HG02840 (cell line): Measurements from ENCODE around the gene COL23A1.

Experiments used
- ATAC-seq: cut with Tn5 transposase; IDR thresholded peaks from one replicate; pipeline ENCODE4 v1.9.1; 2021; ENCODE audit warnings: mild to moderate bottlenecking, moderate library complexity, moderate number of reproducible peaks; ENCODE audit not compliant: unreplicated experiment, low FRiP score

The COL23A1 gene

DNA sequence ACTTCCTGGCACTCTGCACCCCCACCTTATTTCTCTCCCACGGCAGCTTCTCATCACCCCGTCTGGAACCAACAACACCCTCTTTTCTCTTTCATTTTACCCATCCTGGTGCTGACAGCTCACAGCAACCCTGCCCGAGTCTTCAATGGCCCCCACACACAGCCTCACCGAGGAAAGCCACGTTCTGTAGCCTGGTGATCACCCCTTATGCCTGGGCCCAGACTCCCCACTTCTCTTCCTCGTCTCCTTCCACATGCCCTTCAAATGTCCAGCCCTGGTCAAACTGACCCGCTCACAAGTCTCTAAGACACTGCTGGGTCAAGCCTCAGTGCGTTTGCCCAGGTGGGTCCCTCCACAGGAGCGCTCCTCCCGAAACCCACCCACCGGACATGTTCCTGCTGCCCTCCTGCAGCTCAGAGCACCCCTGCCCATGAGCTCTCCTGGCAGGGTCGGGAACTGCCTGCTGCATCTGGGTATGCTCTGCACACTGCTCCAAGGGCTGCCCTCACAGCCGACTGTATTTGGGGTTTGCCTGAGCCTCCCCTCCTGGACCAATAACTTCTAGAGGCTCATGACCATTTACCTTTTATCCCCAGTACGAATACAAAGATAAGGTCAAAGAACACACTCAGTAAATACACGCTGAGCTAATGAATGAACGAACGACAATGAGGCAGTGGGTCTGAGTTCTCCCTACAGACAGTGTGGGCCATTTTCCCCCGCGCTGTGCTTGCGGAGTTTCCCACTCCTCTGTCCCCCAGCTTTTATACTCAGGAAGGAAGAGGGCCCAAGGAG, 202.9 kb downstream of the COL23A1 start:
- no peak for ATAC-seq

DNA sequence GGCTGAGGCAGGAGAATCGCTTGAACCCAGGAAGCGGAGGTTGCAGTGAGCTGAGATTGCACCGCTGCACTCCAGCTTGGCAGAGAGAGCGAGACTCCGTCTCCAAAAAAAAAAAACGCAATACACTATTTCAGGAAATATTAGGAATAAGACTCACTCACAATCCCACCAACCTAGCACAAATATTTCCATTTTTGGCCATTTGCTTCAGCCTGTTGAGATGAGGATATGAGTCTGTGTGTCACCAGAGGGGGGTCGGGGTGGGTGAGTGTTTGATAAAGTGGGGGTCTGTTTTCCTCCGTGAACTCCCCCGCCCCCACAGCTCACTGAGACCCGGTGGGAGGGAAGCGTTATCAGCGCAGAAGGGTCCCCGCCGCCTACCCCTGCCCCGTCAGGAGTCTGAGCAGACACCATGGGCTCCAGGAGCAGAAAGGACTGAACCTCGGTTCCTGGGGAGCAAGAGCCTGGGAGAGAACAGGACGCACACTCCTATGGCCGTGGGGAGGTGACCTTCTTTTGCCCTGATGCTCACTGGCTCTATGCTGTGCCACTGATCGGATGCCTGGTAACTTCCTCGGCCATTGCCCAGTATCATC, 203.8 kb downstream of the COL23A1 start:
- ATAC-seq, result no peak

DNA sequence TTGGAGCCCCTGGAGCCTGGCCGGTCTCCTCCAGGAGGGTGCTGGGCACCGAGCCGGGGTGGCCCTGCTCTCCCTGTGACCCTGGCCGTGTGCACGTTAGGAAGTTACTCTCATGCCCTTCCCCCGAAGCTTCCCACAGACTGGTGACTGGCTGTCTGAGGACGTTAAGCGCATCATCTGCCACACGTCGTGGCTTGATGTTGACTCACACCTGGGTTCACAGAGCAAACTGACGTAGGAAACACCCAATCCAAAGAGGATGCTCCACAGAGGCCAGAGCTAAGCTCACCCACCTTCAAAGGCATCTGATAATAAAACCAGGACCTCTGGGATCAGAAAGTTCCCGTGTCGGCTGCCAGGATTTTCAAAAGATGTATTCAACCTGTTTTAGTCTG, 204.7 kb downstream of the COL23A1 start:
- ATAC-seq, result no peak

DNA sequence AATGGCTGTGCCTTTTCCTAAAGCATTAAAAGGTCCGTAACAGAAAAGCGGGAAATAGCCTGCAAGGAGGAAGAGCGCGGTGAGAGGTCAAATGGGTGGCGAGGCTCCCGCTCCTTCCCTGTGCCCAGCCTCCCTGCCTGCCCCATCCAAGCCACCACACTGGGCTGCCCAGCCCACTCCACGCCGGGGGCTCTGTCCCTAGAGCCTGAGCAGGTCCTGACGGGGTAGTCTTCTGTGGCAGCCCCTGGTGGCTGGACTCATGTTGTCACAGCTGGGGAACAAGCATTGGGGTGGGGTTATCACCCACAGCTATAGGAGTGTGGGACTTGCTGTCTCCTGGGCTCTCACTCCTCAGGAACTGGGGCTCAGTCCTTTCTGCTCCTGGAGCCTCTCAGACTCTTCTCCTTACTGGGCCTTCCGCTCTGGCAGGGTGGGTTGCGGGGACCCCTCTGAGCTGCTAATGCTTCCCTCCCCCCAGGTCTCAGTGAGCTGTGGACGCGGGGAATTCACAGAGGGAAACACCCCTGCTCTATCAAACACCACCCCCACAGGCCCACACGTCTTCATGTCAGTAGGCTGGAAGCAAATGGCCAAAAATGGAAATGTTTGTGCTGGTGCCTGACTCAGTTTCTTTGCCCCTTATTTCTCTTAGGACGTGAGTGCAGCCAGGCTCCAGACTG, 205.2 kb downstream of the COL23A1 start:
- ATAC-seq, result no peak

DNA sequence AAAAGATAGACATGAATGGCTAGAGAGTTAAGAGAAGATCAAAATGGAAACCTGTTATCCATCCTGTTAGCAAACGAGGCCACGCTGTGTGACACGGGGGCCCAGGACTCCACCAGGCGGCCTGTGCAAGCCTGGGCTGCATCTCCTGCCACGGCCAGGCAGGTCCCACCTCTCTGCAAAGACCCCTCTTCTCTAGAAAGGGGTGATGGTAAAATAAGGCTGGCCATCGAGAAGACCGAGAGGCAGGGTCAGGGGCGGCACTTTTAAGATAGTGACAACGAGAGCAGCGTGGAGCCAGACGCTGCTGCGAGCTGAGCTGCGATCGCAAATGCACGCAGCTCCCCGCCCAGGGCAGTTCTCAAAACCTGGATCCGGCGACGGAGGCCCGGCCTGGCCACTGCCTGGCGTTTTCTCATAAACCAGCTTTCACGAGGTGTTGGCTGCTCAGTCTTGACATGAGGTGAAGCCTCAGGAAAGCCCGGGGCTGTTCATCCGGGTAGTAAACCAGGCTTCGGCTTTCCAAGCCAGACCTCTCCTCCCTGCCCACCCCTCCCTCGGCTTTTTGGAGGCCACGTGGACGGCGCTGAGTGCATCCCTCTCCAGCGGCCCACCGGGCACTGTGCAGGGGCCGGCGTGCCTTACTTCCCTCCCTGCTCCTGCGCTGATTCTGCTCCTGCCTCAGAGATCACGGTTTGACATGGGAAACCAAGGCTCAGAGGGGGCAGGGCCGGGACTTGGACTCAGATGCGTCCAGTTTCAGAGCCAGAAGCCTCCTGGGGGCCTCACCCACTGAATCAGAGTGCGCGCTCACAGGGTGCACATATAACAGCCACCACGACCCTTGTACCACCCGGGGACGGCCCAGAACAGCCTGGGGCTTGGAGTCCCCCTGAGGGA, 206.0 kb downstream of the COL23A1 start:
- ATAC-seq, result no peak

DNA sequence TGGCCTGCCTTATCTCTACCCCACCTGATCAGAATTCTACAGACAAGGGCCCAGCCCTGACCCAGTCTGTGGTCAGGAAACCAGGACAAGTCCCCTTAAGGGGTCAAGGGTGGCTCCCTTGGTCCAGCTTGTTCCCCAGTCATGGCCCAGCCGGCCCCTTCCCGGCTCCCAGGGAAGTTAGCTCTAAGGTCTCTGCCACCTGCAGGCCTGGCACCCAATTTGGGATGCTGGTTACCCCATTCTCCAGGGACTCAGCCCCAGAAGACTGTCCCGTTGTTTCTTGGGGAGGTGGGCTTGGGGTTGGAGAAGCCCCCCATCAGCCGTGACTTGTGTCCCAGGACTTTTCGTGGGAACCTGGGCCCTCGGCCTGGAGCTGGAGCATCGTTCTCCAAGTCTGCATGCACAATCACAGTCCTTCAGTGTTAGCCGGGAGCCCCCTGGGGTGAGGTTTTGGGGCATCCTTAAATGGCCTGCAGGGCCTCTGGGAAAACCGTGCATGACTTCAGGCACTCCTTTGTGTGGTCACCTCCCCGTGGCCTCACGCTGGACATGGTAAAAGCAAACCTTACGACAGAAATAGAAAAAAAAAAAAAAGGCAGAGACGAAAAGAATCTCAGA, 206.8 kb downstream of the COL23A1 start:
- ATAC-seq, result no peak

DNA sequence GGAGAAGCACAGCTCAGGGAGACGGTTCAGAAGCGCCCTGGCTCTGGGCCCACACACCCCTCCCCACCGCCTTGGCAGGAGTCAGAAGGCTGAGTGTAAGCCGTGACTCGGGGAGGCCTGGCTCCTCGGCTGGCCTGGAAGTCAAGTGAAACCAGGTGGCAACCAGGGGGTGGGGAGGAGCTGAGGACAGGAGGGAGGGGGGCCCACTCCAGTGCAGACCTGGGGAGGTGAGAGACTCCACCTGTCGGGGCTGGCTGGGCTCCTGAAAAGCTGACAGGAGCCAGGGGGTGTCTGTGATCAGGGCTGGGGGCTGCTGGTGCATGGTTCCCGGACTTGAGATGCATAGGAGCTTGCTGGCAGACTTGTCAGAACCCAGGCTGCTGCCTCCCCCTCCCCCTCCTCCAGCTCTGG, 207.4 kb downstream of the COL23A1 start:
- ATAC-seq, result no peak

DNA sequence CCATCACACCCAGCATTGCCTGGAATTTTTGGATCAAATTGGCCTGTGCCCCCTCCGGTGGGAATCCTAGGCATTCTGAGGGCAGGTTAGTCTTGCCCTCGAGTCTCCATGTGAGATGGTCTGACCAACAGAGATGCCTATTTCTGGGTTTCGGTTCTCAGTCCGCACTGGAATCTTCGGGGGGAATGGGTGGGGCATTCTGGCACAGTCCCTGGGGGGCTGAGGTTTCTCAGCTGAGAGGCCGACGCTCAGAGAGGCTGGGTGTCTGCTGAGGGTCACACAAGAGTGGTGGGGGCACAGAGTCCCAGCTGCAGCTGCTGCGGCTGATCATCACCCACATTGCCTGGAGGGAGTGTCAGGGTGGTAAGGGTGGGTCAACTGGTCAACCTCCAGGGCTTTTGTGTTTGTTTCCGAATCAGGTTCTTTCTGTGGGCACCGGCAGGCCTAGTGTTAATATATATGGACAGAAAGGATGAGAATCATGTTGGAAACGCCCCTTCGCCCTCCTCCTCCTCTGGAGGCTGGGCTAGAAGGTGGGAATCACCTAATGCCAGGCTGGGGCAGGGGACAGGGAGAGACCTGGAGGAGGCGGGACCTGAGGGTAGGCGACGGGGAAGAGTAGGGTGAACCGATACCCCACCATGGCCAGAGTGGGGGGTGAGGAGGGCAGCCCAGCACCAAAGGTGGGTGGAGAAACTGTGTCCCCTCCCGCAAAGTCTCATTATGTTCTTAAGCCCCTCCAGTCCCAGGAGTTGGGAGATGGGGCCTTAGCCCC, 208.1 kb downstream of the COL23A1 start:
- no peak for ATAC-seq

DNA sequence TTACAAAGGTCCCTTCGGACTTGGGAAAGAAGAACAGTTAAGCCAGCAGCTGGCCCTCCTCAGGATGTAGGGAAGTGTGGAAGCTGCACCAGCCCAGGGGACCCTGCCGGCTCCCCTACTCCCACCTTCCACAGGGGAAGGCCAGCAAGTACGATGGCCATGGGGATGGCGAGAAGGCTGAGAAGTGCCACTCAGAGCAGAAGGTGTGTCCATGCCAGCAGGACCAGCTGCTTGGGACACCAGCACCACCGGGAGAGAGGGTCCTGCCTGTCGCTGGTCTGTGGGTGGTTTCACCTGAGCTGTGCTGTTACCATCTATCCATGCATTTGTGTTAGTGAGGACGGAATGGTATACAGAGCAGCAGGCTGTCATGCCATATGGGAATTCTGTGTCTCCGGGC, 209.0 kb downstream of the COL23A1 start:
- ATAC-seq, result no peak

DNA sequence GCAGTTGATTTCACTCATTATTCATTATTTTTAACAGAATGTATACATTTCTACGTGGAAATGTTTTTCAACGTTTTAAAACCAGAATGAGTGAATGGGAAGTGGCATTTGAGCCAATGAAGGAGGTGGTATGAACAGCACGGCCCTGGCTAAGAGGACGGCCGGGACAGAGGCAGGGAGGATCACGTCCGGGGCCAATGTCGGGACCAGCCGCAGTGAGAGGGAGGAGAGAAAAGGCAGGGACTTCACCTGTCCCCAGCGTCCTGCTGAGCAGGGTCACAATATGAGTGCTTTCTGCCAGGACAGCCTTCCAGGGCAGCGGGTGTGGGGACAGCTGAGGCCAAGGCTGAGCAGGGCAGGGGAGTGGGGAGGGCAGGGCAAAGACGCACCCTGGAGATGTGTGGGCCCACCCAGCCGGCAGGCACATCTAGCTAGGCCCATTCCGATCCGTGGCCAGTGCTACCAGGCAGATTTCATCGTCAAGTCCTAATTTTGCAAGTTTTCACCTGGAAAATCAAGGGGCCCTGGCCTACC, 209.6 kb downstream of the COL23A1 start:
- no peak for ATAC-seq

DNA sequence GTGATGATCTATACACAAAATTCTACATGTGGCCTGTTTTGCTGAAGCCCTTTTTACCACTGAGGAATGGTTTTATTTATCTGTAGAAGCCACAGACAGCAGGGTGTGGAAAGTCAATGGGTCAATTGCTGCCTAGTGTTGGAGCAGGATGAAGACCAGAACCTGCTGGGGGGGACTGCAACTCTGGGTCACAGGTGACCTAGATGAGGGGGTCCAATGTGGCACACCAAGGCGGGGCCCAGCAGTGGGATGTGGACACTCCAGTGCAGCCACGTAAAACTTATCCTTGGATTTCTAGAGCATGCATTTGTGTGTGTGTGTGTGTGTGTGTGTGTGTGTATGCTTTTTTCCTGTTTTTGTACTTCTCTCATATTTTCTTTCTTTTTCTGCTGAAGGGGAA, 210.1 kb downstream of the COL23A1 start:
- ATAC-seq, result no peak

DNA sequence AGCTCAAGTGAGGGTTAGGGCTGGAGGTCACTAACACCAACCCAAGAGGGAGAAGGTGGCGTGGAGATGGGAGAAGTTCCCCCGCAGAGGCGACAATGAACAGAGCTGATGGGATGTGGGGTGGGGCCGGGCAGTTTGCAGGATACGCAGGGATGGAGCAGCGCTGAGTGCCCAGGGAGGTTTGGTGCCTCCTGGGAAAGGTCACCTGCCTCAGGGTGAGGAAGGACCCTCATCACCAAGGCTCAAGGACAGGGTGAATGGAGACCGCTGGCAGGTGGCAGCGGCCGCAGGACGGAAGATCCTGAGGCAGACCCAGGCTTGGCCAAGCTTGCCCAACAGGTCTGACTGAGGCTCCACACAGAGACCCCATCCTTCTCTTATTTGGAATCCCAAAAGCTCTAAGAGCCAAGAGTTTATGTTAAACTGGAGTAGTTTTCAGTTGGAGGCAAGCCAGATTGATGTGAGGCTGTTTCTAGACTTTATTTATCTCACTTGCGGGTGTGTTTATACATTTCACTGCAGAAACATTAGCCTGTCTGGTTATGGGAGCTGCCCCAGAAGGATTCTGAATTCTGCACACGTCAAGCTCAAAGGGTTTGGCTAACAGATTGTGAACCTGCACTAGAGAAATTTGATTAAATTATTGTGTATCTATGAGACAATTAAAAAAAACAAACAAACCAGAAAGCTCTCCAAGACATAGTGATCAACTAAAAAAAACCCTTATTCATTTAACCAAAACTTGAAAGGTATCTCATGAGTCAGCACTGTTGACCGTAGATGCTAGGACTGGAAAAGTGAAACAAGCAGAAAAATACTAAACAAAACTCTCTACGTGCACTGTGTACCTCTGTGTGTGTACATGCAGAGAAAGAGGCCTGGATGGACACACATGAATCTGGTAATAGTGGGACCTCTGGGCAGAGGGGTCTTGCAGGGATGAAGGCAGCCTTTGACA, 211.4 kb downstream of the COL23A1 start:
- no peak for ATAC-seq

DNA sequence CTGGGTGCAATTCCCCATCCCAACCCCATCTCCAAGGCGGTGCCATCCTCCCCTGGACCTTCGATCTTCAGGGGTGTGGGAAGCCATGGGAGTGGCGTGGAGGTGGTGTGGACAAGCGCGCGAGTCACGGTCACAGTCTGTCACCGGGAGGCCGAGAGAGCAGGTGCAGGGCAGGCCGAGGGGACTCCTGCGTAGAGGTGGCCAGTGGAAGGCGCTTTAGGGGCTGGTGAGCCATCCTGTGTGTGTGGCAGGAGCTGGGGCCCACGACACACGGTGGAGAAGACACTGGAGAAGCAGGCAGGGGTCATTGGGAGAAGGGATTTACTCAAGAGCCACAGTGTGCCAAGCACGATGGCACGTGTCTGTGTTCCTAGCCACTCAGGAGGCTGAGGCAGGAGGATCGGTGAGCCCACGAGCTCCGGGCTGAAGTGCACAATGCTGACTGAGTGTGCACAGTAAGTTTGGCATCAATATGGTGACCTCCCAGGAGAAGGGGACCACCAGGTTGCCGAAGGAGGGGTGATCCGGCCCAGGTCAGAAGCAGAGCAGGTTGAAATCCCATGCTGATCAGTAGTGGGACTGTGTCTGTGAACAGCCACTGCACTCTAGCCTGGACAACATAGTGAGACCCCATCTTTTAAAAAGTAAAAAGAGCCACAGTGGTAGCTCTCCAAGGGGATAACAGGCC, 212.5 kb downstream of the COL23A1 start:
- ATAC-seq, result no peak

DNA sequence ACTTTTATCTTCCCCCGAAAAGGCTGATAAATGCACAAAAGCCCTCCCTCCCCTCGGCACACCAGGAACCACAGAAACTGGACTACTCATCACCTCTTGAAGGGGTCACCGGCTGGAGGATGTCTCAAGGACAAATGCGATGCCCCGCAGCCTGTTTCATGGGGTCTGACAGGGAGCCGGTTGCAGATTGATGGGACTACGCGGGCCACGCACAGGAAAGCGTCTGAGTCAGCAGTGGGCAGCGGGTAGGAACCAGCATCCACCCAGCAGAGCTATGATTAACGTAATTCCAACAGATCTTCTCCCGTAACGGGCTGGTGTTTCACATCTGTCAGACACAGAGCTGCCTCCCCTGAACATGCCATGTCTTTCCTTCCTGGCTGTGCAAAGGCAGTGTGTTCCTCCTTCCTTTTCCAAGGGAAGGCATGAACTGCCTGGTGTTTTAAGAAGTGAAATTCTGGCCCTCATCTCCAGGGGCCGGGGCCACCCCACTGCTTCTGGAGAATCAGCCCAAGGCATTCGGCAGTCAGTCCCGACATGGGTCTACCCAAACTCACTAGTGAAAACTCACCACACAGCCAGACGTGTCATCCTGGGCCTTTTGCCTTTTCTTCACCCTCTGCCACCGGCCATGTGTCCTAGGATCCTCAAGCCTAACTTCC, 213.1 kb downstream of the COL23A1 start:
- no peak for ATAC-seq

DNA sequence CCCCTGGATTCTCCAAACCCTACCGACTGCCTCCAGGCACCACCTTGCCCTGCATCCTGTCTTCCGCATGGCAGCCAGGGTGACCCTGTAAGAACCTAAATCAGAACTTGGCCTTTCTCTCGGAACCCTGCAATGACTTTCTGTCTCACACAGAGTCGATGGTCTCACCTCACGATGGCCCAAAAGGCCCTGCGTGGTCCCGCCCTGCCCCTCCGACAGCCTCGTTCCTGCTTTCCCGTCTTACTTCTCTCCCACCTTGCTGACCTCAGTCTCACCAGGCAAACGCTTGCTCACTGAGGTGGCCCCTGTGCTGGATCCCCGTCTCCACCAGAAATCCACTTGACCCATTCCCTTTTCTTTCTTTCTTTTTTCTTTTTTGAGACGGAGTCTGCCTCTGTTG, 214.8 kb downstream of the COL23A1 start:
- ATAC-seq, result no peak

DNA sequence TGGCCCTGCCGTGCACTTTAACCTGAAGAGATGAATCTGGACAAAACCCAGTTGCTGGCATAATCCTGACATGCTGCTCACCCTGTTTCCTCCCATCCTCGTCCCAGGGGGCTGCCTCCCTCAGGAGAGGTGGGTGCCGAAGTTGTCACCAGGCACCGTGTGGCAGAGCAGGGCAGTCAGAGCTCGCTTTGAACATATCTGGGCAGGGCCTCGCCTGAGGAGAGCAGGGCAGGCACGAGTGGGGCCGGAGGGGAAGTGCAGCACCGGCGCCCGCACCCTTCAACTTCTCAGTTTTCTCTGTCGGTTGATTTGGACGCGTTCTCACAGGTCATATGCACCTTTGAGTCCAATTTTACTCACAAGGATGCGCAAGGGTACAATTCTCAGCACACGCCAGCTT, 216.5 kb downstream of the COL23A1 start:
- ATAC-seq, result no peak

DNA sequence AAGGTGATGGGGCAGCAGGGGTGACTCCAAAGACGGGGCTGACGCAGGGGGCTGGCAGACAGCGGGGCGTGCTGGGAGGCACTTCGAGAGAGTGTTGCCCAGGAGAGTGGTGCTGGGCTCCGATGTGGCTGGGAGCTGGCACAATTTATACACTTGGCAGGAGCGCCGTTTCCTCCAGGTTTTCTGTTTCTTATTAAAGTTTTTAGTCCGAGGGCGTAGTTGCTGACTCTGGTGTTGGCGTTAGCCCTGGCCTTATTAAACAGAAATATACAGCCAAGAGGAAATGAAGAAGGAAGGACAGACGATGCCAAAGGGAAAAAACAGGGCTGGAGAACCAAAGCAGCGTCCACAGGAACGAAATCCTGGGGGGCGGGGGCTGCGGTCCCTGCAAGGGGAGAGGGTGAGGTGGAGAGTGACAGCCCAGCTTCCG, 218.0 kb downstream of the COL23A1 start:
- no peak for ATAC-seq
